Caco-2 (cell line): ENCODE data around the gene GBP2. TPM values are rescaled to one million over a fixed set of nuclear protein-coding genes. Genes with fewer than 3 reads are reported as not detected.

Experiments
- Bru-seq: library from RNA; stranded (reverse); fragments of 400-500 nt; gene quantifications from one replicate; lab custom pipeline; 2021; lab: Mats Ljungman, UMichigan
- BruChase-seq, 2 experiments: library from RNA; stranded (reverse); fragments of 400-500 nt; gene quantifications; one replicate each; lab custom pipeline; 2021; lab: Mats Ljungman, UMichigan
- BruUV-seq: library from RNA; stranded (reverse); fragments of 400-500 nt; replicated peaks from 2 replicates; lab custom pipeline; 2021; lab: Mats Ljungman, UMichigan
- CTCF ChIA-PET: fragments of 300-600 bp; sonication (Branson Sonifier 250); formaldehyde crosslinking; loops from one replicate; lab custom pipeline; 2022; ENCODE audit warnings: antibody characterized with exemption; lab: Charles Lee
- POLR2A ChIA-PET: fragments of 300-600 bp; sonication (Branson Sonifier 250); formaldehyde crosslinking; loops from one replicate; lab custom pipeline; 2022; ENCODE audit warnings: antibody characterized with exemption; lab: Charles Lee
- DNase-seq, 2 experiments: peaks; one replicate each; pipeline versions ENCODE4 v3.0.0 to v3.0.0-alpha.2; 2020 to 2022
- H3K27me3 ChIP-seq: replicated peaks from 2 replicates; pipeline ENCODE4 v1.6.0; 2011; ENCODE audit warnings: low read length; ENCODE audit not compliant: control insufficient read depth, insufficient read depth
- H3K36me3 ChIP-seq: 2 replicates; pipeline ENCODE4 v1.5.1; 2011; ENCODE audit warnings: low read length; ENCODE audit not compliant: control insufficient read depth, insufficient read depth
- H3K4me1 ChIP-seq: fragments of 250-450 bp; sonication (Bioruptor Pico); 2 replicates; pipeline ENCODE4 v1.5.1; 2020; ENCODE audit warnings: mild to moderate bottlenecking
- H3K4me3 ChIP-seq: 2 replicates; pipeline ENCODE4 v1.5.1; 2011; ENCODE audit warnings: low read depth, mild to moderate bottlenecking, control low read depth, low read length
- H3K9me3 ChIP-seq: fragments of 250-450 bp; sonication (Bioruptor Pico); 2 replicates; pipeline ENCODE4 v1.5.1; 2020; ENCODE audit warnings: mild to moderate bottlenecking, moderate library complexity
- H3K27ac Mint-ChIP-seq: one replicate; pipeline ENCODE4 v1.8.0; 2022; ENCODE audit warnings: mixed read lengths; ENCODE audit not compliant: unreplicated experiment
- H3K27me3 Mint-ChIP-seq: one replicate; pipeline ENCODE4 v1.8.0; 2022; ENCODE audit warnings: mixed read lengths; ENCODE audit not compliant: insufficient read depth, unreplicated experiment
- H3K36me3 Mint-ChIP-seq: one replicate; pipeline ENCODE4 v1.8.0; 2022; ENCODE audit warnings: mild to moderate bottlenecking, mixed read lengths; ENCODE audit not compliant: insufficient read depth, unreplicated experiment
- H3K4me1 Mint-ChIP-seq: one replicate; pipeline ENCODE4 v1.8.0; 2022; ENCODE audit warnings: low read depth, mixed read lengths; ENCODE audit not compliant: unreplicated experiment
- H3K4me3 Mint-ChIP-seq: one replicate; pipeline ENCODE4 v1.8.0; 2022; ENCODE audit warnings: mild to moderate bottlenecking, moderate library complexity, mixed read lengths; ENCODE audit not compliant: unreplicated experiment
- H3K9me3 Mint-ChIP-seq: one replicate; pipeline ENCODE4 v1.8.0; 2022; ENCODE audit warnings: mixed read lengths; ENCODE audit not compliant: unreplicated experiment
- intact Hi-C: fragments of 100-400 bp; cut with micrococcal nuclease; formaldehyde crosslinking; loops from one replicate; pipeline ENCODE4 v1.10.0; 2022; ENCODE audit not compliant: unreplicated experiment
- long read RNA-seq: library from polyadenylated mRNA; stranded (forward); transcript quantifications from one replicate; pipeline ENCODE4 v2.0.0, GENCODE V29; 2022
- total RNA-seq: library from RNA; stranded (reverse); gene quantifications from 2 replicates; pipeline ENCODE4 v1.2.3, GENCODE V29; 2022
- TF ChIP-seq, protein P1 (sequence below), 2 experiments: fragments of 200-600 bp in 1 of 2; IDR thresholded peaks; 1 replicate in 1 of 2; 2 replicates in 1 of 2; pipeline versions ENCODE4 v1.5.1 to v1.8.0; 2011 to 2022; ENCODE audit warnings: antibody characterized with exemption in 1 of 2, control low read depth in 1 of 2, inconsistent platforms in 1 of 2, low read depth in 1 of 2, low read length in 1 of 2, mild to moderate bottlenecking in 1 of 2, moderate library complexity in 1 of 2; ENCODE audit not compliant: insufficient read depth in 1 of 2, severe bottlenecking in 1 of 2, unreplicated experiment in 1 of 2

Gene GBP2, protein sequence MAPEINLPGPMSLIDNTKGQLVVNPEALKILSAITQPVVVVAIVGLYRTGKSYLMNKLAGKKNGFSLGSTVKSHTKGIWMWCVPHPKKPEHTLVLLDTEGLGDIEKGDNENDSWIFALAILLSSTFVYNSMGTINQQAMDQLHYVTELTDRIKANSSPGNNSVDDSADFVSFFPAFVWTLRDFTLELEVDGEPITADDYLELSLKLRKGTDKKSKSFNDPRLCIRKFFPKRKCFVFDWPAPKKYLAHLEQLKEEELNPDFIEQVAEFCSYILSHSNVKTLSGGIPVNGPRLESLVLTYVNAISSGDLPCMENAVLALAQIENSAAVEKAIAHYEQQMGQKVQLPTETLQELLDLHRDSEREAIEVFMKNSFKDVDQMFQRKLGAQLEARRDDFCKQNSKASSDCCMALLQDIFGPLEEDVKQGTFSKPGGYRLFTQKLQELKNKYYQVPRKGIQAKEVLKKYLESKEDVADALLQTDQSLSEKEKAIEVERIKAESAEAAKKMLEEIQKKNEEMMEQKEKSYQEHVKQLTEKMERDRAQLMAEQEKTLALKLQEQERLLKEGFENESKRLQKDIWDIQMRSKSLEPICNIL
- total RNA-seq (0.23 TPM in 1 of 2 replicates, not detected in the other), Bru-seq, nascent RNA (percentile 19 among the genes with signal in this experiment), BruChase-seq, experiment 1, labeled RNA remaining after a 2-hour chase (percentile 12 among the genes with signal in this experiment), BruChase-seq, experiment 2, labeled RNA remaining after a 6-hour chase (percentile 13 among the genes with signal in this experiment)
- long read RNA-seq: 0 reads

DNA sequence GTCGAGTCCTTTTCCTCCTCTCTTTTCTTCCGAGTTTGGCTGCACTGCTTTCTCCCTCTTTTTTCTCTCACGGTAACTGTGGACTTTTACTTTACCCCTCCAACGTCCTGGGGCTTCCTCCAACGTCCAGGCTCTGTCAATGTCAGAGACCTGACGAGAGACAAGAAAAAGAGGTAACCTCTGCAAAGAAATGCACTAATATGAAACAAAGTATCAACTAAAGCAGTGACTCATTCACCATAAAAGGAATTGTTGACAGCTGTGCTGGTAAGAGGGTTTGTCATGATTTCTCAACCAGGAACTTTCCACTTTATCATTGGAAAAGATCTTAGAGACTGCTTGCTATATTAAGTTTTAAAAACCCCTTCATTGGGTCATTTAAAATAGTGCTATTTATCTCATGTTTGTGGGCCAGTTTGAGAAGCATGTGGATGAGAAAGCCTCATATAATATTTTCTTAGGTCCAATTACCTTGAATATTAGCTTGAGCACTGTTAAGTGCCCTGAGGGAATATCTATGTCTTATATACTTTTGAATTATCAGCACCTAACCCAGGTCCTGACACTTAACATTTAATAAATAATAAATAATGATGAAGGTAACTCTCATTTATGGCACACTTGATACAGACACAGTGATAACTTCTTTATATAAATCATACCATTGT is at the start of gene GBP2:
GBP2 (minus strand) TSS at position 202 of the 668 bp plus-strand sequence. CDS start 4,148 bp downstream, outside the sequence.
- no peak for DNase-seq
- Mint-ChIP-seq H3K27me3 (peaks cover 3% of the 10 kb centered on the region), H3K4me3 (no peak within 1 kb of the TSS), H3K9me3 (no peaks in the 10 kb centered on the region), H3K4me1 (no peaks in the 10 kb centered on the region), H3K27ac (peak within 1 kb of the TSS; percentile 64), H3K36me3 (no peaks in the 10 kb centered on the region)
- no TSS peak for BruUV-seq
- H3K27me3 ChIP-seq: no peaks in the 10 kb centered on the region
- TF ChIP-seq, protein P1, sequence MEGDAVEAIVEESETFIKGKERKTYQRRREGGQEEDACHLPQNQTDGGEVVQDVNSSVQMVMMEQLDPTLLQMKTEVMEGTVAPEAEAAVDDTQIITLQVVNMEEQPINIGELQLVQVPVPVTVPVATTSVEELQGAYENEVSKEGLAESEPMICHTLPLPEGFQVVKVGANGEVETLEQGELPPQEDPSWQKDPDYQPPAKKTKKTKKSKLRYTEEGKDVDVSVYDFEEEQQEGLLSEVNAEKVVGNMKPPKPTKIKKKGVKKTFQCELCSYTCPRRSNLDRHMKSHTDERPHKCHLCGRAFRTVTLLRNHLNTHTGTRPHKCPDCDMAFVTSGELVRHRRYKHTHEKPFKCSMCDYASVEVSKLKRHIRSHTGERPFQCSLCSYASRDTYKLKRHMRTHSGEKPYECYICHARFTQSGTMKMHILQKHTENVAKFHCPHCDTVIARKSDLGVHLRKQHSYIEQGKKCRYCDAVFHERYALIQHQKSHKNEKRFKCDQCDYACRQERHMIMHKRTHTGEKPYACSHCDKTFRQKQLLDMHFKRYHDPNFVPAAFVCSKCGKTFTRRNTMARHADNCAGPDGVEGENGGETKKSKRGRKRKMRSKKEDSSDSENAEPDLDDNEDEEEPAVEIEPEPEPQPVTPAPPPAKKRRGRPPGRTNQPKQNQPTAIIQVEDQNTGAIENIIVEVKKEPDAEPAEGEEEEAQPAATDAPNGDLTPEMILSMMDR (IDR thresholded peaks at IDR 0.05; ENCODE audit: insufficient read depth in 1 of 2, low read depth in 1 of 2, low read length in 1 of 2, severe bottlenecking in 1 of 2, unreplicated experiment in 1 of 2): no peak
- H3K36me3 ChIP-seq: no peaks in the 10 kb centered on the region
- CTCF ChIA-PET: no interaction called here
- H3K4me3 ChIP-seq: no peak within 1 kb of the TSS
- no peaks in the 10 kb centered on the region for H3K4me1 ChIP-seq
- POLR2A ChIA-PET: no interaction called here
- intact Hi-C loops: no loop called here
- H3K9me3 ChIP-seq: no peaks in the 10 kb centered on the region

DNA sequence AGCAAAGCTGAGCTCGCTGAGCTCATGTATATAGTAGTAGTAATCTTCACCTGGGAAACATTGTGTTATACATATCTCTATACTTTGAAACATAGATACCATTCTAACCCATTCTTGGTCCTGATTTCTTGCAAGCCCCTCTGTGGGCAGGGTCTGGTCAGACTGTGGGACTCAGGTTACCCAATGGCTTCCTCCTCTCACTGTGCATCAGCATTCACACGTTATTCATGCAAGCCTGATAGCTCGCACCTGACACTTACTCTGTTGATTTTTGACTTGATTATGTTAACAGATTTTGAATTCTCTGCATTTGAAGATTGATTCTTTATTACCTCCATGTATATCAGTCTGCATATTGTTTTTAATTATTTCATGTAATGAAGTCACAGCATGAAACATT is 48.6 kb upstream of the GBP2 start:
- Mint-ChIP-seq H3K4me3 (no peak overlapping the region), H3K27me3 (peaks cover 2% of the 10 kb centered on the region), H3K9me3 (no peaks in the 10 kb centered on the region), H3K27ac (no peak overlapping the region), H3K36me3 (no peaks in the 10 kb centered on the region), H3K4me1 (no peaks in the 10 kb centered on the region)
- H3K27me3 ChIP-seq: no peaks in the 10 kb centered on the region
- H3K4me1 ChIP-seq: no peaks in the 10 kb centered on the region
- no peaks in the 10 kb centered on the region for H3K36me3 ChIP-seq
- POLR2A ChIA-PET: no interaction called here
- TF ChIP-seq, protein P1 (IDR thresholded peaks at IDR 0.05; ENCODE audit: insufficient read depth in 1 of 2, low read depth in 1 of 2, low read length in 1 of 2, severe bottlenecking in 1 of 2, unreplicated experiment in 1 of 2): no peak
- no peak for DNase-seq
- no peaks in the 10 kb centered on the region for H3K9me3 ChIP-seq
- BruUV-seq: no TSS peak
- H3K4me3 ChIP-seq: no peak overlapping the region
- CTCF ChIA-PET: no interaction called here
- intact Hi-C loops: no loop called here
